CD4-positive, alpha-beta T cell (primary cell): ENCODE data around the gene OXA1L. TPM values are rescaled to one million over a fixed set of nuclear protein-coding genes. Genes with fewer than 3 reads are reported as not detected.

Experiments
- ATAC-seq: fragments of 200-7000 bp; cut with Tn5 transposase; one replicate; pipeline ENCODE4 v1.10.0; 2022; ENCODE audit warnings: mild to moderate bottlenecking; ENCODE audit not compliant: poor library complexity
- CTCF ChIA-PET: fragments of 350-600 bp; sonication (Branson Sonifier 250); formaldehyde crosslinking; loops from one replicate; lab custom pipeline; 2021; ENCODE audit warnings: antibody characterized with exemption, inconsistent platforms; lab: Charles Lee
- POLR2A ChIA-PET: fragments of 350-600 bp; sonication (Branson Sonifier 250); formaldehyde crosslinking; loops from one replicate; lab custom pipeline; 2021; ENCODE audit warnings: antibody characterized with exemption, inconsistent platforms; lab: Charles Lee
- DNase-seq, 14 experiments: peaks; one replicate each; pipeline ENCODE4 v3.0.0-alpha.2; 2013 to 2020; ENCODE audit warnings: mixed read lengths in 2 of 14
- H3K27ac ChIP-seq, 2 donors: one replicate each; pipeline versions ENCODE4 v1.5.1 to v1.7.0; 2013; ENCODE audit warnings: low read length in 2 of 2, low read depth in 1 of 2, mild to moderate bottlenecking in 1 of 2
- H3K27me3 ChIP-seq, 2 experiments: 1 replicate in 1 of 2; 2 replicates in 1 of 2; pipeline versions ENCODE4 v1.6.1 to v1.7.0; 2013; ENCODE audit warnings: low read length in 2 of 2, control low read depth in 1 of 2, mild to moderate bottlenecking in 1 of 2, moderate library complexity in 1 of 2; ENCODE audit not compliant: insufficient read depth in 2 of 2, control insufficient read depth in 1 of 2
- H3K36me3 ChIP-seq: one replicate; pipeline ENCODE4 v1.6.1; 2013; ENCODE audit warnings: low read length, control low read depth; ENCODE audit not compliant: insufficient read depth
- H3K4me1 ChIP-seq: one replicate; pipeline ENCODE4 v1.6.1; 2013; ENCODE audit warnings: low read length, control low read depth; ENCODE audit not compliant: insufficient read depth
- H3K4me3 ChIP-seq: one replicate; pipeline ENCODE4 v1.5.1; 2013; ENCODE audit warnings: mild to moderate bottlenecking, low read length, moderate library complexity
- H3K9me3 ChIP-seq, 2 experiments: 1 replicate in 1 of 2; 2 replicates in 1 of 2; pipeline versions ENCODE4 v1.6.1 to v1.7.0; 2013; ENCODE audit warnings: low read length in 2 of 2, mild to moderate bottlenecking in 2 of 2, control low read depth in 1 of 2, moderate library complexity in 1 of 2; ENCODE audit not compliant: control insufficient read depth in 1 of 2, insufficient read depth in 1 of 2
- H3K27ac Mint-ChIP-seq: one replicate; pipeline ENCODE4 v1.8.0; 2020; ENCODE audit warnings: mixed read lengths
- H3K27me3 Mint-ChIP-seq: one replicate; pipeline ENCODE4 v1.8.0; 2021; ENCODE audit warnings: mixed read lengths
- H3K36me3 Mint-ChIP-seq: one replicate; pipeline ENCODE4 v1.8.0; 2021; ENCODE audit warnings: low read depth, mixed read lengths
- H3K4me1 Mint-ChIP-seq: one replicate; pipeline ENCODE4 v1.8.0; 2021; ENCODE audit warnings: low read depth, mixed read lengths
- H3K4me3 Mint-ChIP-seq: one replicate; pipeline ENCODE4 v1.8.0; 2020; ENCODE audit warnings: mild to moderate bottlenecking, mixed read lengths
- H3K9me3 Mint-ChIP-seq: one replicate; pipeline ENCODE4 v1.8.0; 2020; ENCODE audit warnings: mixed read lengths
- intact Hi-C, 2 experiments: fragments of 100-400 bp; cut with DNase I in 1 of 2; cut with micrococcal nuclease in 1 of 2; formaldehyde crosslinking; loops; one replicate each; pipeline versions ENCODE4 v1.15.1 to v1.9.0; 2023 to 2025; cut with DNase I, micrococcal nuclease
- total RNA-seq, 174 experiments: library from RNA in 2 of 174; stranded (reverse) in 2 of 174; gene quantifications; one replicate each; pipeline ENCODE4 v1.2.3 and lab custom pipeline; 2021 to 2026
- TF ChIP-seq, protein P1 (sequence below): fragments of 200-600 bp; IDR thresholded peaks from one replicate; pipeline ENCODE4 v1.8.0; 2022; ENCODE audit warnings: antibody characterized with exemption, mild to moderate bottlenecking

OXA1L gene
- total RNA-seq, 2 experiments from 2014 or later: 176 to 177 TPM

DNA sequence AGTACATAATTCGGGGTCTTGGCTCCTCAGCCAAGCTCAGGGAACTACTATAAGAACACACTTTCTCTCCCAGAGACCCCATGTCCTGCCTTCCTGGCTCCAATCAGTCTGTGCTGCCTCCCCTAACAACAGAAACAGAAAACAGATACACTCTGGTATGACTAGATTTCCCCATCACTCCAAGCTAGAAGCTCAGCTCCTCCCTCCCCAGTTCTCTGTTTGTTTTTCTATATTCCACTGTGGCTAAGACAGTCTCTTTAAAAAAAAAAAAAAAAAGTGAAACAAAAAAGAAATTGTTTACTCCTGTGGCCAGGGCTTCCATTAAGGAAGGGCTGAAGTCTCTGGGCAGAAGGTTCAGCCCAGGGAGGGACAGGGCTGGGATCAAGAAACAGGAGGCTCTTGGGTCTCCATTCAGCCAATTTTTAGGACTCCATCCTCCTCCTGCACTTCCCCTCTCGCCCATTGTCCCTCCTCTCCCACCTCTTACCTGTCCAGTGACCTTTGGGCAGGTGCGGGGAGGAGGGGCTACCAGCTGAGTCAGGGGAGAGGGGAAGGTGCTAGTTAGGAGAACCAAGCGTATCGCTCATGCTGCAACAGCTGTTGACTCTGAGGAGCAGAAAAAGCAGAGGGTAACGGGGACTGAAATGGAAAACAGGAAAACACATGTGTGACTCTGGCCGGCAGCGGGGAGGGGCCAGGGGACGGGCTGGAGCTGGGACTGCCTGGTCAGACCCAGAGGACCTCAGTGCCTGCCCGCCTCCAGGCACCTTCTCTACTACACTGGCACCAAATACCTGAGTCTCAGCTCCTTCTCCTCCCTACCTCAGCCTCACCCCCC is 52.9 kb downstream of the OXA1L start:
- CTCF ChIA-PET: interaction anchor here (1.3 to 1.9 kb wide), 2 partner anchors 33 to 249 kb away, joined by 4 to 5 read pairs; no protein-coding TSS in a partner anchor
- H3K4me1 ChIP-seq: peaks cover 23% of the 10 kb centered on the region
- intact Hi-C loops: no loop called here

DNA sequence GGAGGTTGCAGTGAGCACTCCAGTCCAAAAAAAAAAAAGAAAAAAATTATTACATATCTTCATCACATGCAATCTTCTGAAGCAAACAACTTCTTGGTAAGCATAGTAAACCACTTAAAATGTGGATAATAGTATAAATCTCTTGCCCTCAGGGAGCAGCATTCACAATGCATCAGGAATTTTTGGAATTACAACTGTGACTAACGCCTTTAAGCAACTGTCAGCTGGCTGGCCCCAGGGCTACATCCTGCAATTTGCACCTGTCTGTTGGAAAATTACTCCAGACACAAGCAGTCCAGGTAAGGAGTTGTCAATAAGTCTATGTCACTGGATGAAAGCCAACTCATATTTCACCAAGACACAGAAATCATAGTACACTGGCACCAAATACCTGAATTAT is 54.2 kb downstream of the OXA1L start:
- Histone ChIP-seq H3K36me3 (no peaks in the 10 kb centered on the region), H3K27ac (no peak overlapping the region), H3K4me3 (no peak overlapping the region), H3K27me3 (peaks cover 0 to 2% of the 10 kb centered on the region in 2 experiments), H3K4me1 (peaks cover 20% of the 10 kb centered on the region), H3K9me3 (no peaks in the 10 kb centered on the region)
- ATAC-seq (no peak), DNase-seq (no peak)
- intact Hi-C loops: no loop called here
- no peaks in the 10 kb centered on the region for H3K36me3 Mint-ChIP-seq
- H3K9me3 Mint-ChIP-seq: no peaks in the 10 kb centered on the region
- H3K4me3 Mint-ChIP-seq: no peak overlapping the region
- H3K27ac Mint-ChIP-seq: no peak overlapping the region
- H3K4me1 Mint-ChIP-seq: peaks cover 25% of the 10 kb centered on the region
- TF ChIP-seq, protein P1, sequence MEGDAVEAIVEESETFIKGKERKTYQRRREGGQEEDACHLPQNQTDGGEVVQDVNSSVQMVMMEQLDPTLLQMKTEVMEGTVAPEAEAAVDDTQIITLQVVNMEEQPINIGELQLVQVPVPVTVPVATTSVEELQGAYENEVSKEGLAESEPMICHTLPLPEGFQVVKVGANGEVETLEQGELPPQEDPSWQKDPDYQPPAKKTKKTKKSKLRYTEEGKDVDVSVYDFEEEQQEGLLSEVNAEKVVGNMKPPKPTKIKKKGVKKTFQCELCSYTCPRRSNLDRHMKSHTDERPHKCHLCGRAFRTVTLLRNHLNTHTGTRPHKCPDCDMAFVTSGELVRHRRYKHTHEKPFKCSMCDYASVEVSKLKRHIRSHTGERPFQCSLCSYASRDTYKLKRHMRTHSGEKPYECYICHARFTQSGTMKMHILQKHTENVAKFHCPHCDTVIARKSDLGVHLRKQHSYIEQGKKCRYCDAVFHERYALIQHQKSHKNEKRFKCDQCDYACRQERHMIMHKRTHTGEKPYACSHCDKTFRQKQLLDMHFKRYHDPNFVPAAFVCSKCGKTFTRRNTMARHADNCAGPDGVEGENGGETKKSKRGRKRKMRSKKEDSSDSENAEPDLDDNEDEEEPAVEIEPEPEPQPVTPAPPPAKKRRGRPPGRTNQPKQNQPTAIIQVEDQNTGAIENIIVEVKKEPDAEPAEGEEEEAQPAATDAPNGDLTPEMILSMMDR: no peak
- ChIA-PET POLR2A (no interaction called here), CTCF (interaction anchor here (0.7 to 1.0 kb wide), 2 partner anchors 32 to 1850 kb away, joined by 3 read pairs; no protein-coding TSS in a partner anchor)
- peaks cover 9% of the 10 kb centered on the region for H3K27me3 Mint-ChIP-seq

More for the DNA sequence above, 52.9 kb downstream of the OXA1L start:
- Histone ChIP-seq H3K27ac (no peak overlapping the region), H3K27me3 (peaks cover 0 to 2% of the 10 kb centered on the region in 2 experiments), H3K9me3 (no peaks in the 10 kb centered on the region), H3K36me3 (no peaks in the 10 kb centered on the region), H3K4me3 (no peak overlapping the region)
- POLR2A ChIA-PET: interaction anchor here (0.5 to 0.7 kb wide), 2 partner anchors 53 to 164 kb away, joined by 3 read pairs; partner anchors contain the start of gene OXA1L
- Mint-ChIP-seq H3K27ac (no peak overlapping the region), H3K9me3 (no peaks in the 10 kb centered on the region), H3K27me3 (peaks cover 6% of the 10 kb centered on the region), H3K36me3 (no peaks in the 10 kb centered on the region), H3K4me1 (peaks cover 25% of the 10 kb centered on the region), H3K4me3 (no peak overlapping the region)
- TF ChIP-seq, protein P1: no peak
- ATAC-seq (no peak), DNase-seq (no peak)

GRCh38 chr14:22821193-22822015 is 54.9 kb downstream of the OXA1L start:
- TF ChIP-seq, protein P1: no peak
- Histone ChIP-seq H3K27ac (no peak overlapping the region), H3K4me1 (peaks cover 18% of the 10 kb centered on the region), H3K9me3 (no peaks in the 10 kb centered on the region), H3K4me3 (no peak overlapping the region), H3K36me3 (no peaks in the 10 kb centered on the region), H3K27me3 (peaks cover 0 to 2% of the 10 kb centered on the region in 2 experiments)
- ATAC-seq: no peak
- Mint-ChIP-seq H3K9me3 (no peaks in the 10 kb centered on the region), H3K27ac (no peak overlapping the region), H3K36me3 (no peaks in the 10 kb centered on the region), H3K4me3 (no peak overlapping the region), H3K27me3 (peaks cover 10% of the 10 kb centered on the region), H3K4me1 (peaks cover 23% of the 10 kb centered on the region)
- intact Hi-C loops: loop anchor here (1.0 to 2.0 kb wide), 3 partner anchors 32 to 162 kb away; partner anchors contain the start of gene AJUBA (in 1 of the 2)
- POLR2A ChIA-PET: interaction anchor here (2.7 kb wide), 1 partner anchor 31 kb away, joined by 12 read pairs; no protein-coding TSS in a partner anchor
- no peak for DNase-seq
- CTCF ChIA-PET: interaction anchor here (4.1 kb wide), 1 partner anchor 31 kb away, joined by 67 read pairs; no protein-coding TSS in a partner anchor
